Natural killer cell treated with Interleukin-12 subunit alpha and Interleukin-12 subunit beta and Interleukin-15 and Interleukin-18, amount 100 ng/mL, for 72 hours (primary cell): ENCODE measurements around the gene NUDC. TPM values are rescaled to one million over a fixed set of nuclear protein-coding genes. Genes with fewer than 3 reads are reported as not detected.
"Not testable (repeated sequence)": the region's sequence is repeated elsewhere in the genome, so short reads cannot be mapped to it uniquely, and the experiment has no call there.

Experiments
- ATAC-seq, 2 donors: fragments of 150-1000 bp; cut with Tn5 transposase in 1 of 2; sonication (Bioruptor Pico), chemical (Tn5 transposase) in 1 of 2; 2 replicates each; pipeline ENCODE4 v1.10.0; 2021
- DNase-seq: peaks from one replicate; pipeline ENCODE4 v3.0.0; 2022; ENCODE audit warnings: low spot score
- H3K27ac Mint-ChIP-seq, 2 donors: 1 replicate in 1 of 2; 2 replicates in 1 of 2; pipeline ENCODE4 v1.8.0; 2022; ENCODE audit warnings: mixed read lengths in 2 of 2, mild to moderate bottlenecking in 1 of 2, moderate library complexity in 1 of 2
- H3K27me3 Mint-ChIP-seq, 2 donors: 1 replicate in 1 of 2; 2 replicates in 1 of 2; pipeline ENCODE4 v1.8.0; 2022; ENCODE audit warnings: mixed read lengths in 2 of 2
- H3K36me3 Mint-ChIP-seq: one replicate; pipeline ENCODE4 v1.8.0; 2022; ENCODE audit warnings: mixed read lengths
- H3K4me1 Mint-ChIP-seq, 2 donors: 1 replicate in 1 of 2; 2 replicates in 1 of 2; pipeline ENCODE4 v1.8.0; 2022; ENCODE audit warnings: low read depth in 2 of 2, mixed read lengths in 2 of 2, mild to moderate bottlenecking in 1 of 2
- H3K4me3 Mint-ChIP-seq: one replicate; pipeline ENCODE4 v1.8.0; 2022; ENCODE audit warnings: mixed read lengths
- H3K9me3 Mint-ChIP-seq: 2 replicates; pipeline ENCODE4 v1.8.0; 2022; ENCODE audit warnings: mixed read lengths
- total RNA-seq, 2 donors: library from RNA; stranded (reverse); gene quantifications; one replicate each; pipeline ENCODE4 v1.2.3, GENCODE V29; 2022

Gene NUDC
- total RNA-seq, 2 donors from 2014 or later: 78.2 to 136 TPM

- H3K4me3 Mint-ChIP-seq: no peak overlapping the region
- no peak overlapping the region for H3K27ac Mint-ChIP-seq
- no peaks in the 10 kb centered on the region for H3K9me3 Mint-ChIP-seq
- H3K4me1 Mint-ChIP-seq: no peaks in the 10 kb centered on the region
- peaks cover 10 to 17% of the 10 kb centered on the region in 2 donors for H3K27me3 Mint-ChIP-seq
- H3K36me3 Mint-ChIP-seq: no peaks in the 10 kb centered on the region
- ATAC-seq (no peak), DNase-seq (no peak)
Measured at GRCh38 chr1:26972390-26972789, 50.8 kb downstream of the NUDC start.

- no peak for ATAC-seq
- no peaks in the 10 kb centered on the region for H3K4me1 Mint-ChIP-seq
- no peak overlapping the region for H3K4me3 Mint-ChIP-seq
Measured at GRCh38 chr1:26972821-26973220, 51.3 kb downstream of the NUDC start.

GRCh38 chr1:26976621-26977510, 55.3 kb downstream of the NUDC start:
- DNase-seq (no peak), ATAC-seq (no peak)
- Mint-ChIP-seq H3K4me1 (no peaks in the 10 kb centered on the region), H3K36me3 (no peaks in the 10 kb centered on the region), H3K9me3 (no peaks in the 10 kb centered on the region), H3K27ac (no peak overlapping the region), H3K4me3 (no peak overlapping the region), H3K27me3 (peaks cover 6 to 9% of the 10 kb centered on the region in 2 donors)

More at GRCh38 chr1:26972821-26973220, 51.3 kb downstream of the NUDC start:
- H3K27ac Mint-ChIP-seq: no peak overlapping the region
- no peaks in the 10 kb centered on the region for H3K36me3 Mint-ChIP-seq
- no peaks in the 10 kb centered on the region for H3K9me3 Mint-ChIP-seq
- no peak for DNase-seq
- H3K27me3 Mint-ChIP-seq: peaks cover 10 to 17% of the 10 kb centered on the region in 2 donors

- DNase-seq (no peak), ATAC-seq (no peak)
- no peak overlapping the region for H3K27ac Mint-ChIP-seq
- H3K9me3 Mint-ChIP-seq: no peaks in the 10 kb centered on the region
- H3K27me3 Mint-ChIP-seq: peaks cover 11 to 15% of the 10 kb centered on the region in 2 donors
- H3K36me3 Mint-ChIP-seq: no peaks in the 10 kb centered on the region
- no peak overlapping the region for H3K4me3 Mint-ChIP-seq
- H3K4me1 Mint-ChIP-seq: no peaks in the 10 kb centered on the region
Measured at GRCh38 chr1:26978901-26979300, 57.4 kb downstream of the NUDC start.

GRCh38 chr1:26981146-26981846, 59.8 kb downstream of the NUDC start:
- H3K4me1 Mint-ChIP-seq: no peaks in the 10 kb centered on the region
- H3K4me3 Mint-ChIP-seq: no peak overlapping the region
- H3K27ac Mint-ChIP-seq: no peak overlapping the region
- no peak for DNase-seq
- ATAC-seq: no peak
- peaks cover 15 to 27% of the 10 kb centered on the region in 2 donors for H3K27me3 Mint-ChIP-seq
- no peaks in the 10 kb centered on the region for H3K36me3 Mint-ChIP-seq
- H3K9me3 Mint-ChIP-seq: no peaks in the 10 kb centered on the region

GRCh38 chr1:26983863-26984262, 62.3 kb downstream of the NUDC start:
- ATAC-seq (no peak), DNase-seq (no peak)
- no peaks in the 10 kb centered on the region for H3K4me1 Mint-ChIP-seq
- no peaks in the 10 kb centered on the region for H3K9me3 Mint-ChIP-seq
- H3K4me3 Mint-ChIP-seq: no peak overlapping the region
- H3K27ac Mint-ChIP-seq: no peak overlapping the region
- peaks cover 20 to 33% of the 10 kb centered on the region in 2 donors for H3K27me3 Mint-ChIP-seq
- no peaks in the 10 kb centered on the region for H3K36me3 Mint-ChIP-seq

GRCh38 chr1:26984291-26984690, 62.7 kb downstream of the NUDC start:
- H3K4me1 Mint-ChIP-seq: no peaks in the 10 kb centered on the region
- H3K36me3 Mint-ChIP-seq: no peaks in the 10 kb centered on the region
- ATAC-seq (no peak), DNase-seq (no peak)
- no peak overlapping the region for H3K27ac Mint-ChIP-seq
- H3K9me3 Mint-ChIP-seq: no peaks in the 10 kb centered on the region
- no peak overlapping the region for H3K4me3 Mint-ChIP-seq
- H3K27me3 Mint-ChIP-seq: peaks cover 20 to 34% of the 10 kb centered on the region in 2 donors

- Mint-ChIP-seq H3K4me3 (no peak overlapping the region), H3K27ac (no peak overlapping the region), H3K27me3 (peaks cover 31 to 48% of the 10 kb centered on the region in 2 donors)
Measured at GRCh38 chr1:26986658-26987057, 65.1 kb downstream of the NUDC start.

GRCh38 chr1:26989403-26990109, 68.0 kb downstream of the NUDC start:
- not testable (repeated sequence) for H3K9me3 Mint-ChIP-seq, ATAC-seq, H3K27ac Mint-ChIP-seq, DNase-seq, H3K4me3 Mint-ChIP-seq, H3K36me3 Mint-ChIP-seq
- Mint-ChIP-seq H3K4me1 (peaks cover 5 to 12% of the 10 kb centered on the region in 2 donors), H3K27me3 (peaks cover 32 to 44% of the 10 kb centered on the region in 2 donors)

More at GRCh38 chr1:26986658-26987057, 65.1 kb downstream of the NUDC start:
- Mint-ChIP-seq H3K36me3 (no peaks in the 10 kb centered on the region), H3K9me3 (no peaks in the 10 kb centered on the region), H3K4me1 (peaks cover 0 to 6% of the 10 kb centered on the region in 2 donors)
- ATAC-seq (no peak), DNase-seq (no peak)

GRCh38 chr1:26991310-26992116, 70.0 kb downstream of the NUDC start:
- H3K27me3 Mint-ChIP-seq: peaks cover 38 to 47% of the 10 kb centered on the region in 2 donors
- no peak overlapping the region for H3K27ac Mint-ChIP-seq
- H3K36me3 Mint-ChIP-seq: no peaks in the 10 kb centered on the region
- ATAC-seq (peak in 1 of 2 donors; percentile 34), DNase-seq (no peak)
- H3K4me1 Mint-ChIP-seq: peaks cover 5 to 12% of the 10 kb centered on the region in 2 donors
- H3K9me3 Mint-ChIP-seq: no peaks in the 10 kb centered on the region
- H3K4me3 Mint-ChIP-seq: peak overlapping the region; percentile 30

- H3K4me3 Mint-ChIP-seq: peak within 1 kb of the TSS; percentile 82
- peaks cover 40 to 52% of the 10 kb centered on the region in 2 donors for H3K27me3 Mint-ChIP-seq
- no peaks in the 10 kb centered on the region for H3K9me3 Mint-ChIP-seq
- peak; percentile 84 for DNase-seq
- ATAC-seq: peak; percentile 78 to 89
- no peak within 1 kb of the TSS for H3K27ac Mint-ChIP-seq
- H3K36me3 Mint-ChIP-seq: no peaks in the 10 kb centered on the region
- peaks cover 13 to 17% of the 10 kb centered on the region in 2 donors for H3K4me1 Mint-ChIP-seq
Measured at GRCh38 chr1:26993237-26994019, 71.9 kb downstream of the NUDC start, which contains the start of gene TRNP1. TSS of gene TRNP1 (plus strand) at chr1:26993692. CDS start at chr1:26993787, 95 bp downstream.

GRCh38 chr1:26994020-26994786, 72.7 kb downstream of the NUDC start:
- peak overlapping the region; percentile 36 for H3K4me3 Mint-ChIP-seq
- H3K27ac Mint-ChIP-seq: no peak overlapping the region
- DNase-seq: no peak
- H3K36me3 Mint-ChIP-seq: no peaks in the 10 kb centered on the region
- H3K27me3 Mint-ChIP-seq: peaks cover 40 to 52% of the 10 kb centered on the region in 2 donors
- peak; percentile 25 to 37 for ATAC-seq
- no peaks in the 10 kb centered on the region for H3K9me3 Mint-ChIP-seq
- peaks cover 13 to 17% of the 10 kb centered on the region in 2 donors for H3K4me1 Mint-ChIP-seq
